ENCODE data around the gene AP1S1.

AP1S1 gene

GRCh38 chr7:101159696-101160674 lies 5.7 kb downstream of the AP1S1 start:
- peak in 1 of 2 experiments; percentile 51 for DNase-seq

- DNase-seq, result no peak
These were observed 6.6 kb downstream of the AP1S1 start for GRCh38 chr7:101160910-101161309.

- no peak for DNase-seq
These were observed 7.6 kb downstream of the AP1S1 start for GRCh38 chr7:101161692-101162471.

- DNase-seq, result no peak
These were observed 8.4 kb downstream of the AP1S1 start for GRCh38 chr7:101162551-101163278.

- DNase-seq, result peak in 1 of 2 experiments; percentile 67
These were observed 9.2 kb downstream of the AP1S1 start for GRCh38 chr7:101163279-101164070.

GRCh38 chr7:101164071-101164840 lies 10.0 kb downstream of the AP1S1 start:
- DNase-seq, result no peak

GRCh38 chr7:101165075-101165957 lies 11.0 kb downstream of the AP1S1 start, which contains the start of gene VGF:
TSS of gene VGF (minus strand) at chr7:101165569. CDS start at chr7:101164843, 726 bp downstream.
- DNase-seq, result peak; percentile 88 to 91

- DNase-seq, result no peak
These were observed 11.8 kb downstream of the AP1S1 start for GRCh38 chr7:101165958-101166647.

GRCh38 chr7:101166648-101166908 lies 12.3 kb downstream of the AP1S1 start:
- DNase-seq, result peak in 1 of 2 experiments; percentile 15

GRCh38 chr7:101166909-101167644 lies 12.8 kb downstream of the AP1S1 start:
- no peak for DNase-seq

GRCh38 chr7:101167645-101168411 lies 13.6 kb downstream of the AP1S1 start:
- DNase-seq, result no peak

- peak in 1 of 2 experiments; percentile 51 for DNase-seq
These were observed 14.3 kb downstream of the AP1S1 start for GRCh38 chr7:101168412-101169049.

GRCh38 chr7:101169110-101169837 lies 15.0 kb downstream of the AP1S1 start:
- peak in 1 of 2 experiments; percentile 40 for DNase-seq

- DNase-seq, result peak; percentile 77 to 80
These were observed 15.7 kb downstream of the AP1S1 start for GRCh38 chr7:101169838-101170551.

GRCh38 chr7:101170617-101171441 lies 16.6 kb downstream of the AP1S1 start:
- peak in 1 of 2 experiments; percentile 18 for DNase-seq
